WI38 (cell line): Measurements from ENCODE around the gene NTHL1.

Experiments
- H3K4me3 ChIP-seq: 2 replicates; pipeline ENCODE4 v1.5.1; 2011; ENCODE audit warnings: low read depth, mild to moderate bottlenecking, control low read depth, low read length
- TF ChIP-seq, protein P1 (sequence below): IDR thresholded peaks from 2 replicates; pipeline ENCODE4 v1.5.1; 2012; ENCODE audit warnings: low read depth, mild to moderate bottlenecking, control low read depth, low read length

The NTHL1 gene

DNA sequence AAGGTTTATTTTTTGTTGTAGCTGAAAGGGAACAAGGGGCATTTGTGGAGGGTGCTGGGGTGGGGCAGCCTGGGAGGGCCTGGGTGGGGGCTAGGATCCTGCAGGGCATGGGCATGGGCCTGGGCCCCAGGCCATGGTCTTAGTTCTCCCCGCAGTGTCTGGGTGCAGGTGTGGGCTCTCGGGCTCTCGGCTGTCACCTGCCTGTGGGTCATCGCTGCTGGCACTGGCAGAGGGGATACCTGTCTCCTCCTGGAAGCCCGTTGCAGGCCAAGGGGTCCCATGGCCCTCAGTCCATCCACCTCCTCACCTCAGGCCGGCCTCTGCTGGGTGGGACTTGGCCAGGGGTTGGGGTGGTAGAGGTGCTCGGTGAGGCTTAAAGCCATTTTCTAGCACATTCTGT lies 30.5 kb upstream of the NTHL1 start:
- TF ChIP-seq, protein P1, sequence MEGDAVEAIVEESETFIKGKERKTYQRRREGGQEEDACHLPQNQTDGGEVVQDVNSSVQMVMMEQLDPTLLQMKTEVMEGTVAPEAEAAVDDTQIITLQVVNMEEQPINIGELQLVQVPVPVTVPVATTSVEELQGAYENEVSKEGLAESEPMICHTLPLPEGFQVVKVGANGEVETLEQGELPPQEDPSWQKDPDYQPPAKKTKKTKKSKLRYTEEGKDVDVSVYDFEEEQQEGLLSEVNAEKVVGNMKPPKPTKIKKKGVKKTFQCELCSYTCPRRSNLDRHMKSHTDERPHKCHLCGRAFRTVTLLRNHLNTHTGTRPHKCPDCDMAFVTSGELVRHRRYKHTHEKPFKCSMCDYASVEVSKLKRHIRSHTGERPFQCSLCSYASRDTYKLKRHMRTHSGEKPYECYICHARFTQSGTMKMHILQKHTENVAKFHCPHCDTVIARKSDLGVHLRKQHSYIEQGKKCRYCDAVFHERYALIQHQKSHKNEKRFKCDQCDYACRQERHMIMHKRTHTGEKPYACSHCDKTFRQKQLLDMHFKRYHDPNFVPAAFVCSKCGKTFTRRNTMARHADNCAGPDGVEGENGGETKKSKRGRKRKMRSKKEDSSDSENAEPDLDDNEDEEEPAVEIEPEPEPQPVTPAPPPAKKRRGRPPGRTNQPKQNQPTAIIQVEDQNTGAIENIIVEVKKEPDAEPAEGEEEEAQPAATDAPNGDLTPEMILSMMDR, result no peak
- no peak overlapping the region for H3K4me3 ChIP-seq

DNA sequence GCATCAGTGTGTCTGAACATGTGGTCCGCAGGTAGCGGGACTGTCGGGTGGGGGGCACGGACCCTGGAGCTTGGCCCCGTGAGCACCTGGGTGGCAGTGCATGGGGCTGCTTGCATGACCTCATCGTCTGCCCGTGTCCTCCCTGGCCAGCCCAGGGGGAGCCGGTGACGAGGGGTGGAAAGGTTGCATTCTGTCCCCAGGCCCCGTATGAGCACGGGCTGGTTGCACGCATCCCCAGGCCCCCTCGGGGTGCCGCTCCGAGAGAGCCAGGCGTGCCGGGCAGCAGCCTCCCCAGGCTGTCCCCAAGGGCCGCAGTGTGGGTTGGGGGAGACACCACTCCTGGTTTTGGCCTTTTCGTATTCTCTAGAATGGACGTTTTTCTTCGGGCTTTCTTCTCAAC lies 30.1 kb upstream of the NTHL1 start:
- TF ChIP-seq, protein P1, result no peak
- H3K4me3 ChIP-seq, result no peak overlapping the region

DNA sequence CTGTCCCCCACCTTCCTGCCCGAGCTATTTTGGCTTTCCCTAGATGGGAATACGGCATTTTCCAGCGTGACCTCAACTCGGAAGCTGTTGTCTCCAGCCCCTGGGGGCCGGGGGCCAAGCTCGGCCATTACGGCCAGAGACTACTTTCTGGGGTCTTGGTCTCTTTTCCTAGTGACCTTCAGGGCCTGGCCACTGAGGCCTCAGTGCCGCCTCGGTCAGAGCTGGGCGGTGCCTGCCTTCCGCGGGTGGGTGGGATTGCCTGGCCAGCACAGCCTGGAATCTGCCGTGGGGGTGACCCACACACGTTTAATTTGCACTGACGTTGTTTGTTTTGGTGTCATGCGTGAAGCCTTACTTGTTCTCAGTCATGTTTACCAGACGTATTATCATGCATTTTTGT lies 29.4 kb upstream of the NTHL1 start:
- H3K4me3 ChIP-seq, result no peak overlapping the region
- TF ChIP-seq, protein P1, result no peak

DNA sequence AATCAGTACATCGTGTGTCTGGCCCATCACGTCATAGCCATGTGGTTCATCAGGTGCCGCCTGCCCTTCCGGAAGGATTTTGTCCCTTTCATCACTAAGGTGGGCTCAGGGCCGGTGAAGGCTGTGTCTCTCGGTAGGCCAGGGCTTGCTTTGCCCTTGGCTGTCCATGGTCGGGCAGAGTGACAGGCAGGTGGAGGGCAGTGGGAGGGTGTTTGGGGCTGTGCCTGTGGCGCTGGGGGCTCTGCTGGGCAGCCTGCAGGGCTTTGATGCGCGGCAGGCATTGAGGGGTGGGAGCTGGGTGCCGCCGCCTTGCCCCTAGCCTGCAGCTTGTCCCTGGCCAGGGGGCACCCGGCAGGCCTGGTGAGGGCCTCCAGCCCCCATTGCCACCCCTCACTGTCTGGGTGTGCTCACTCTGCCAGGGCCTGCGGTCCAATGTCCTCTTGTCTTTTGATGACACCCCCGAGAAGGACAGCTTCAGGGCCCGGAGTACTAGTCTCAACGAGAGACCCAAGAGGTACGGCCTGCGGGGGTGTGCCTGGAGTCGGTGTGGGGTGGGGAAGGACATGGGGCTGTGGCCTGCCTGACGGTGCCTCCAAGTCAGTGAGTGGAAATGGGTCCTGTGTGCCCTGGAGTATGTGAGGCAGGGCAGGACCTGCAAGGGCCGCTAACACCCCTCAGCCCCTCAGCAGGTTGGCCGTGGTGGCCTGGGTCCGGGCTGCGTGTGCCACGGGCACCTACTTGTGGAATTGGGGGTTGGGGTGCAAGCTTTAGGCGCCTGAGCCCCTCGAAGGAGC lies 28.6 kb upstream of the NTHL1 start:
- TF ChIP-seq, protein P1, result no peak
- no peak overlapping the region for H3K4me3 ChIP-seq

DNA sequence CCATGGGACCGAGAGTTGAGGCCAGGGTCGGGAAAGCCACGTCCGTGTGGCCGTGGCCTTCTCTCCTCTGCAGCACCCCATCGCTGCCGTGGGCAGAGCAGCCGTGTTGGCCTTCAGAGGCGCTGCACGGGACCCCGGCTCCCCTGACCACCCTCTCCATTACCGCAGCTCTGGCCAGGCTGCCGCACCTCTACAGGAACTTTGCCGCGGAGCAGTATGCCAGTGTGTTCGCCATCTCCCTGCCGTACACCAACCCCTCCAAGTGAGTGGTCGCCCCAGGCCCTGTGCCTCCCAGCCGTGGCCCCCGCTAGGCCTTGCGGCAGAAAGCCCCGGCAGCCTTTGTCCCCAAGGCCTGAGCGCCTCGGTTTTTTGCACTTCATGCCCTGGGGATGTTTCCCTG lies 28.0 kb upstream of the NTHL1 start:
- no peak overlapping the region for H3K4me3 ChIP-seq
- TF ChIP-seq, protein P1, result no peak

DNA sequence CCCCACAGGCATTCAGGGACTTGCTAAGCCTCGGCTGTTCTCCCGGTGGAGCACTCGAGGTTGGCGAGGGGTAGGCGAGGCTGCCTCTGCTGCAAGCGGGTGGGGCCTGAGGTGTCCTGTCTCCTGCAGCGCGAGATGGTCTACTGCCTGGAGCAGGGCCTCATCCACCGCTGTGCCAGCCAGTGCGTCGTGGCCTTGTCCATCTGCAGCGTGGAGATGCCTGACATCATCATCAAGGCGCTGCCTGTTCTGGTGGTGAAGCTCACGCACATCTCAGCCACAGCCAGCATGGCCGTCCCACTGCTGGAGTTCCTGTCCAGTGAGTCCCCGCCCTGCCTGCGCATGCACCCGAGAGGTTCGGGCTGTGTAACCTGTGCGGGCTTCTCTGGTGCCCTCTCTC lies 26.4 kb upstream of the NTHL1 start:
- H3K4me3 ChIP-seq, result no peak overlapping the region
- TF ChIP-seq, protein P1, result no peak

DNA sequence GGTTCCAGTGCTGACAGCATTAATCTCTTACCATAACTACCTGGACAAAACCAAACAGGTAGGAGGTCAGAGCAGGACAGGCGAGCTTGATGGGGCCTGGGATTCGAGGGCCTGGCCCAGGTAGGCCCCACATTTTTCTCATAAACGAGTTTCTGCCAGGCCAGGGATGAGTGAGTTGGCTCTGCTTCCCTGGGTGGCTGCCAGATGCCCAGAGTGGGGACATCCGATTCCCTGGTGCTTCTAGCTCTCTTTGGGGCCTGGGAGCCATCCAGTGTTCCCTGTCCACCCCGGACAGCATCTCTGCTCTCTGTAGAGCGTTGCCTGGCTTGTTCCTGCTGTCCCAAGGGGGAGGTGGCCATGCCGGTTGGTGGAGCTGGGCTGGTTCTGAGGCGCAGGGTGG lies 25.3 kb upstream of the NTHL1 start:
- TF ChIP-seq, protein P1, result no peak
- H3K4me3 ChIP-seq, result no peak overlapping the region
